K562 (cell line): Measurements from ENCODE around the gene CERS6. TPM values are rescaled to one million over a fixed set of nuclear protein-coding genes. Genes with fewer than 3 reads are reported as not detected.

Experiments
- CSDE1 ChIP-seq, 2 experiments: fragments of 450-650 bp; IDR thresholded peaks; 2 replicates each; pipeline ENCODE4 v1.6.1; 2016; ENCODE audit warnings: mild to moderate bottlenecking in 1 of 2
- FOSL1 ChIP-seq: fragments of 200-800 bp; sonication (Bioruptor generic); conservative IDR thresholded peaks from 2 replicates; pipeline ENCODE4 v1.6.1; 2016; ENCODE audit warnings: missing genetic modification characterization, missing compliant biosample characterization
- FOXJ3 ChIP-seq: sonication (generic); formaldehyde crosslinking; IDR thresholded peaks from 2 replicates; pipeline ENCODE4 v1.4.0; 2020; ENCODE audit warnings: mild to moderate bottlenecking, missing genetic modification reagents
- HDAC6 ChIP-seq: IDR thresholded peaks from 2 replicates; pipeline ENCODE4 v1.6.1; 2012; ENCODE audit warnings: low read depth, mild to moderate bottlenecking, control low read depth, inconsistent platforms, low read length, moderate library complexity
- MTA3 ChIP-seq: fragments of 450-650 bp; formaldehyde crosslinking; IDR thresholded peaks from 2 replicates; pipeline ENCODE4 v1.6.1; 2017; ENCODE audit warnings: mild to moderate bottlenecking, borderline replicate concordance
- MYC ChIP-seq, 2 experiments: fragments of 250-450 bp in 1 of 2; sonication (Bioruptor Pico) in 1 of 2; IDR thresholded peaks; 2 replicates each; pipeline versions ENCODE4 v1.5.1 to v1.6.1; 2012 to 2021; ENCODE audit warnings: low read depth in 2 of 2, borderline replicate concordance in 1 of 2, improper control_type of control experiment in 1 of 2, low read length in 1 of 2, mild to moderate bottlenecking in 1 of 2, moderate library complexity in 1 of 2
- PHTF2 ChIP-seq: fragments of 250-450 bp; sonication (Bioruptor Pico); IDR thresholded peaks from 2 replicates; pipeline ENCODE4 v1.5.0; 2021; ENCODE audit warnings: mild to moderate bottlenecking
- PML ChIP-seq: IDR thresholded peaks from 2 replicates; pipeline ENCODE4 v1.6.1; 2012; ENCODE audit warnings: low read length, inconsistent platforms
- POLR3G ChIP-seq: IDR thresholded peaks from 2 replicates; pipeline ENCODE4 v1.6.1; 2011; ENCODE audit not compliant: insufficient read length, insufficient replicate concordance; ENCODE audit errors: extremely low read depth
- SIN3A ChIP-seq, 2 experiments: fragments of 150-350 bp in 1 of 2; IDR thresholded peaks; 2 replicates each; pipeline ENCODE4 v1.6.1; 2011 to 2016; ENCODE audit warnings: borderline replicate concordance in 2 of 2, low read depth in 2 of 2, low read length in 2 of 2, mild to moderate bottlenecking in 2 of 2, moderate library complexity in 2 of 2; ENCODE audit not compliant: control insufficient read depth in 1 of 2
- SMAD1 ChIP-seq: fragments of 150-350 bp; IDR thresholded peaks from 2 replicates; pipeline ENCODE4 v1.6.1; 2014; ENCODE audit warnings: low read length, low read depth; ENCODE audit not compliant: partially characterized antibody
- SRSF9 ChIP-seq: fragments of 200-400 bp; formaldehyde crosslinking; IDR thresholded peaks from 2 replicates; pipeline ENCODE4 v1.6.1; 2017; ENCODE audit warnings: low read depth, low read length, borderline replicate concordance
- STAT5A ChIP-seq: IDR thresholded peaks from 2 replicates; pipeline ENCODE4 v1.6.1; 2012; ENCODE audit warnings: low read length, inconsistent platforms, borderline replicate concordance
- TAF9B ChIP-seq: fragments of 450-650 bp; IDR thresholded peaks from 2 replicates; pipeline ENCODE4 v1.6.1; 2018; ENCODE audit warnings: mild to moderate bottlenecking; ENCODE audit not compliant: partially characterized antibody
- XRCC4 ChIP-seq: IDR thresholded peaks from one replicate; pipeline ENCODE4 v1.6.1; 2011; ENCODE audit not compliant: insufficient read depth, insufficient read length; ENCODE audit errors: extremely low read depth
- ZBTB2 ChIP-seq: fragments of 450-650 bp; IDR thresholded peaks from 2 replicates; pipeline ENCODE4 v1.6.1; 2016; ENCODE audit warnings: antibody characterized with exemption
- ZNF143 ChIP-seq: sonication (generic); formaldehyde crosslinking; IDR thresholded peaks from 2 replicates; pipeline ENCODE4 v1.9.0; 2022; ENCODE audit warnings: mild to moderate bottlenecking, missing genetic modification reagents
- ZNF280A ChIP-seq: fragments of 450-650 bp; IDR thresholded peaks from 2 replicates; pipeline ENCODE4 v1.6.1; 2018; ENCODE audit warnings: mild to moderate bottlenecking, low read depth; ENCODE audit not compliant: partially characterized antibody
- ZNF384 ChIP-seq: IDR thresholded peaks from 2 replicates; pipeline ENCODE4 v1.6.1; 2012; ENCODE audit warnings: low read depth, low read length, improper control_type of control experiment
- ZNF584 ChIP-seq: fragments of 200-800 bp; sonication (Bioruptor generic); IDR thresholded peaks from 2 replicates; pipeline ENCODE4 v1.6.1; 2016; ENCODE audit warnings: low read depth, mild to moderate bottlenecking, missing genetic modification characterization, missing compliant biosample characterization
- ZSCAN29 ChIP-seq: fragments of 450-650 bp; IDR thresholded peaks from 2 replicates; pipeline ENCODE4 v1.6.1; 2017
- polyA plus RNA-seq, 8 experiments: library from polyadenylated mRNA; depleted of rRNA in 4 of 8; stranded (reverse) in 5 of 8; unstranded in 3 of 8; fragments of >200 nt; fragmentation: Nextera tagmentation in 2 of 8; fragmentation: Illumina TruSeq in 1 of 8; extraction: Ambion mirVana in 2 of 8; extraction: Trizol in 1 of 8; gene quantifications; 2 replicates each; pipeline versions ENCODE4 v1.2.1 to v1.2.3, GENCODE V29; 2011 to 2014; ENCODE audit warnings: inconsistent platforms in 1 of 8, missing spikeins in 1 of 8
- total RNA-seq, 7 experiments: library from RNA; depleted of rRNA in 6 of 7; stranded (reverse); fragments of >200 nt in 6 of 7; fragmentation: Illumina TruSeq in 2 of 7; extraction: Trizol in 2 of 7; gene quantifications; 2 replicates each; pipeline versions ENCODE4 v1.2.1 to v1.2.3, GENCODE V29; 2011 to 2021; ENCODE audit warnings: low replicate concordance in 1 of 7
- TF ChIP-seq, protein P1 (sequence below): fragments of 250-450 bp; sonication (Bioruptor Pico); IDR thresholded peaks from 2 replicates; pipeline ENCODE4 v1.4.0; 2020; ENCODE audit warnings: mild to moderate bottlenecking, moderate library complexity

Gene CERS6
- total and polyA plus RNA-seq, 9 of the 15 experiments (the other 6 are each of a cell fraction or from before 2014, with no cell fraction given), result 1.6 to 13.6 (median 11.4) TPM

DNA sequence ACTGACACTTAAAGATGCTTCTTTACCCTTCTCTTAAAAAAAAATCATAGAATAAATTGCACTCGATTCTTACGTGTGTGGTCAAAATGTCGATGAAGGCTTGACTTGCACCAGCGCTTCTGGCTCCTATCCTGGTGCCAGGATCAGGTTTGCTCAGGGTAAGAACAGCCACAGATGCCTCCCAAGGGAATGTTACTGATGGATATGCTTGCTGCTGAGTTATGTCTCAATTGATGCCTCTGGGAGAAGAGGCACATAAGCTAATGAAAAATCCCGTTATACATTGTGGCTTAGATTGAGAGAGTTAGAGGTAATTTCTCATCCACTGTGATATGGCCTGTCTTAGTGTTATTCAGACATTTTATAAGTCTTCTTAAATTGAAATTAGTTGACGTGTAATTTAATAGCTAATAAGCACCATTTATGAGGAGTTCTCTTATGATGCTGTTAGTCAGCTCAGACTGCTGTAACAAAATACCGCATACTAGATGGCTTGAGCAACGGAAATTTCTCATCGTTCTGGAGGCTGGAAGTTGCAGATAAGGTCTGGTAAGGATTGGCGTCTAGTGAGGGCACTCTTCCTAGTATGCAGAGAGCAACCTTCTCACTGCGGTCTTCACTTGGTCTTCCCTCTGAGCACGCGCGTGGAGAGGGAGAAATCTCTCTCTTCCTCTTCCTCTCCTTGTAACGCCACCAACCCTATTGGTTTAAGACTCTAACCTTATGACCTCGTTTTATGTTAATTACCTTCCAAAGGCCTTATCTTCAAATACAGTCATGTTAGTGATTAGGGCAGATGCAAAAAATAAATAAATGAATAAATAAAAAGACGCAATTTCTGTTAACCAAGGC, 229.8 kb downstream of the CERS6 start (continued):
- TF ChIP-seq PHTF2 (CRISPR knock-in tag) (no peak), ZNF584 (no peak; the same call in 1 of the 2 replicates), ZBTB2 (peak; percentile 59; the same call in 1 of the 2 replicates), TAF9B (no peak), ZSCAN29 (no peak), ZNF143 (CRISPR knock-in tag) (no peak), POLR3G (no peak), ZNF280A (no peak), SRSF9 (no peak), SIN3A (IDR thresholded peaks at IDR 0.05; ENCODE audit: borderline replicate concordance in 2 of 2, control insufficient read depth in 1 of 2, low read depth in 2 of 2, low read length in 2 of 2) (no peak), FOXJ3 (no peak), CSDE1 (IDR thresholded peaks at IDR 0.05) (0 out of 4 replicates have a peak, but pooled peaks of 1 of the 2 experiments have one; percentile 25), XRCC4 (no peak), PML (peak; percentile 74; the same call in 1 of the 2 replicates), SMAD1 (no peak), STAT5A (peak; percentile 64), HDAC6 (no peak), MYC (IDR thresholded peaks at IDR 0.05; ENCODE audit: low read depth, low read length) (peak; percentile 55; the same call in 1 of the 2 replicates), MYC (CRISPR knock-in tag; IDR thresholded peaks at IDR 0.05; ENCODE audit: borderline replicate concordance, low read depth) (no peak), FOSL1 (tag) (peak; percentile 78), MTA3 (peak; percentile 83), ZNF384 (no peak)
- TF ChIP-seq, protein P1, sequence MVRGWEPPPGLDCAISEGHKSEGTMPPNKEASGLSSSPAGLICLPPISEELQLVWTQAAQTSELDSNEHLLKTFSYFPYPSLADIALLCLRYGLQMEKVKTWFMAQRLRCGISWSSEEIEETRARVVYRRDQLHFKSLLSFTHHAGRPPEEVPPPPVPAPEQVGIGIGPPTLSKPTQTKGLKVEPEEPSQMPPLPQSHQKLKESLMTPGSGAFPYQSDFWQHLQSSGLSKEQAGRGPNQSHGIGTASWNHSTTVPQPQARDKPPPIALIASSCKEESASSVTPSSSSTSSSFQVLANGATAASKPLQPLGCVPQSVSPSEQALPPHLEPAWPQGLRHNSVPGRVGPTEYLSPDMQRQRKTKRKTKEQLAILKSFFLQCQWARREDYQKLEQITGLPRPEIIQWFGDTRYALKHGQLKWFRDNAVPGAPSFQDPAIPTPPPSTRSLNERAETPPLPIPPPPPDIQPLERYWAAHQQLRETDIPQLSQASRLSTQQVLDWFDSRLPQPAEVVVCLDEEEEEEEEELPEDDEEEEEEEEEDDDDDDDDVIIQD (CRISPR knock-in tag), result no peak
